HG03097 (cell line): ENCODE results near the gene MAPK6.

ENCODE experiments used
- ATAC-seq: cut with Tn5 transposase; IDR thresholded peaks from one replicate; pipeline ENCODE4 v1.9.1; 2021; ENCODE audit not compliant: unreplicated experiment, low FRiP score

The MAPK6 gene

DNA sequence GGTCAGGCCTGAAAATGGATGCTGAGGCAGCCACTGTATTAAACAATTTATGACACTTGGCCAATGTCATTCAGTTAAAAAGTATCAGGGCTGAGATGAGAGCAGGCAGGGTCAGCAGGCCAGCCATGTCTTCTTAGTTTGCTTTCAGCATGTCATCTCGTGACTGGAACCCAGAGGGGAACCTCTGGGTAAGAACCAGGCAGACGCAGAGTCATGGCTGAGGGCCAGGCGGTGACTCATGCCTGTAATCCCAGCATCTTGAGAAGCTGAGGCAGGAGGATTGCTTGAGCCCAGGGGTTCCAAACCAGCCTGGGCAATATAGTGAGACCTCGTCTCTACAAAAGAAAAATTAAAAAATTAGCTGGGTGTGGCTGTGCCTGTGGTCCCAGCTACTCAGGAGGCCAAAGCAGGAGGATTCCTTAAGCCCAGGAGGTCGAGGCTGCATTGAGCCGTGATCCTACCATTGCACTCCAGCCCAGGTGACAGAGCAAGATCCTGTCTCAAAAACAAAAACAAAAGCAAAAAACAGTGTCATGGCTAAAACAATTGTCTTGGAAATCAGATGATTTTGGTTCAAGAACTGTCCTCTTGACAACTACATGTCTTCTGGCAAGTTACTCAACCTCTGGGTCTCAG is 81.9 kb downstream of the MAPK6 start:
- no peak for ATAC-seq

GRCh38 chr15:52101542-52102323 is 82.7 kb downstream of the MAPK6 start:
- no peak for ATAC-seq

DNA sequence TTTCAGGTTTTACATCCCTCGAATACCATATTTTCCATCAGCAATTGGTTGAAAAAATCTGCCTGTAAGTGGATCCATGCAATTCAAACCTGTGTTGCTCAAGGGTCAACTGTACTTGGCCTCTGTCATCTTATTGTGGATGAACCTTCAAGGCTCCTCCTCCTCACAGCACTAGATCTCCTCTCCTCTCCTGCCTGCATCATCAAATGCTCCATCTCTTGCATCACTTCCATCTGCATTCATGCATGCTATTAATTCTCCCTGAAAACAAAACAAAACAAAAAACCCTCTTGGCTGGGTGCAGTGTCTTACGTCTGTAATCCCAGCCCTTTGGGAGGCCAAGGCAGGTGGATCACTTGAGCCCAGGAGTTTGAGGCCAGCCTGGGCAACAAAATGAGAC is 83.4 kb downstream of the MAPK6 start:
- ATAC-seq, result no peak

GRCh38 chr15:52103217-52104207 is 84.5 kb downstream of the MAPK6 start:
- peak; percentile 57 for ATAC-seq

DNA sequence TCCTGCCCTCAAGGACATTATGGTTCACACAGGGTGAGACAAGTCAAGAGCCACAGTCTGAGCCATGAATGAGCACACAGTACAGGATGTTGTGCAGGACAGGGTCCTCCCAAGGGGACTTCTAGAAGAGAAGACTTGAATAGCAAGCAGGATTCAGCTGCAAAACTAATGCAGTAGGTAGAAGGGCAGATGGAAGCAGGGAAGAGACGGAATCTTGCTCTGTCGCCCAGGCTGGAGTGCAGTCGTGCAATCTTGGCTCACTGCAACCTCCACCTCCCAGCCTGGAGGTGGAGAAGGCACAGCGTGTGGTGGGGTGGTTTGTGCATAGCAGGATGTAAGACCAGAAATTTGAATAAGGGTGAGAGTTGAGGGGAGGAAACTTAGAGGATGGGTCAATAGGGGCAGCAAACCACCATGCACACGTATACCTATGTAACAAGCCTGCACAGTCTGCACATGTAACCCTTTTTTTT is 85.5 kb downstream of the MAPK6 start:
- ATAC-seq, result no peak

DNA sequence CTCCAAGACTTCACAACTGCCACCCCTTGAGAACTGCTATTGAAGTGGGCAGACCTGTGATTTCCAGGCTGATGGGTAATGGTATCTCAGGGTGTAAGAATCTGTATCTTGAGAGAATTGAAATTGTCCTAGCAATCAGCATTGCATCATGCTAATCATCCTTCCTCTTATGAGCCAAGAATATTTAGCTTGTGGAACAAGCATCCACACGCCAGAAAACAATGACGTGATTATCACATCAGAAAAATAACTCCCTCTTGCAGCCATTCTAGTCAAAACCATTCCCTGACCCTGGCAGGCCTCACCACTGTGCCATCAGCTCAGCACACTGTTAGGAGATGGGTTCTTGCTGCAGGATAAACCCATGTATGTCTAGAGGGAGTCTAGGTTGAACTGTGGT is 86.8 kb downstream of the MAPK6 start:
- ATAC-seq, result no peak

DNA sequence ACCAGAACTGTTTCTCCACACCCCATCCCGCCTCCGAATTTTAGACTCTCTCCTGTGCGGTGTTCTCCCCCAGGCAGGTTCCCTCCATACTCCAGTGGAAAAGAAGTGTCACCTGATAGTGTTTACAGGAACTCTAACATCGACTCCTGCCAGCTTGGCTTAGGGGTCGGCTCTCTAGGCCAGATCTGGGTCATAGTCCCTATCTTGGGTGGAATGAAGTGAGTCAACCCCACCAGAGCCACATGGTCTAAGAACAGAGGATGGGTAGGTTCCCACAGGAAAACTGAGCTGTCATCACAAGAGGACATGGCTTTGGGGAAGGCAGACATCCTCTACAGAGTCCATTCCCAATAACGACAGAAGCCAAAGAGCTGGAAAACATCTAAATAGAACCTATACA is 87.6 kb downstream of the MAPK6 start:
- no peak for ATAC-seq

- ATAC-seq, result no peak
Measured at GRCh38 chr15:52107238-52107637, 88.2 kb downstream of the MAPK6 start.

- ATAC-seq, result peak; percentile 46
Measured at GRCh38 chr15:52109559-52110451, 90.8 kb downstream of the MAPK6 start.

GRCh38 chr15:52111517-52112202 is 92.6 kb downstream of the MAPK6 start:
- ATAC-seq, result no peak

DNA sequence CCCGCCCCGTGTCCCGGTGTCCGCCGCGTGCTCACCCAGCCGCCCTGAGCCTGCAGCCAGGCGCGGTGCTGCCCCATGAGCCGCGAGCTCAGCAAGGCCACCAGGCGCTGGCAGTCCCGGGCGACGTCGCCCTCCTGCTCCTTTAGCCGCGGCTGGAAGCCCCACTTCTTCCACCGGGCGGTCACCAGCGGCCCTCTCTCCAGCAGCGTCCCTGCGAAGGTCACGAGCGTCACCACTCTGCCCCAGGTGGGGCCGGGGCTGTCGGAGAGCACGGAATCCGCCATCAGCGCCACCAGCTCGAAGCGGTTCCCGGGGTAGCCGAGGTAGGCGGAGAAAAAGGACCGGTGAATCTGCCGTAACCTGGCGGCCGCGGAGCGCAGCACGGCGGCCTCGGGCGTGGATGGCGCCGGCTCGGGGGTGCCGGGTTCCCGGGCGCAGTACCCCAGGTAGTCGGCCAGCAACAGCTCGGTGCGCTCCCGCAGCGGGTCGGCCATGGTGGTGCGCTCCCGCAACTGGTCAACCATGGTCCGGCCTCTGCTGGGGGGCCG is 93.3 kb downstream of the MAPK6 start:
- no peak for ATAC-seq

DNA sequence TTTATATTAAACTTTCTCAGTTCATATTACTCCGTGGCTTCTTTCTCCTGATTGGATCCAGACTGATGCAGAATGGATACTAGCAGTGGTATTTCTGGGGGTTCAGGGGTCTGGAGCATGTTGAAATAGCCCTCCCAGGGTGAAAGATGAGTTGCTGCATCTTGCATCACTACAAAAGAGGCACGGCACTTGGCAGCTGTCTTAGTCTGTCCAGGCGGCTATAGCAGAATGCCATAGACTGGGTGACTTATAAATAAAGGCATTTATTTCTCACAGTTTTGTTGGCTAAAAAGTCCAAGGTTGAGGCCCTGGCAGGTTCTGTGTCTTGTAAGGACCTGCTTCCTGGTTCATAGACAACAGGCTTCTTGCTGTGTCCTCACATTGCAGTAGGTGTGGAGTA is 94.2 kb downstream of the MAPK6 start:
- no peak for ATAC-seq

GRCh38 chr15:52113708-52114107 is 94.7 kb downstream of the MAPK6 start:
- ATAC-seq, result no peak

GRCh38 chr15:52114261-52115055 is 95.4 kb downstream of the MAPK6 start:
- no peak for ATAC-seq

GRCh38 chr15:52115598-52116427 is 96.8 kb downstream of the MAPK6 start:
- ATAC-seq, result no peak
